GM18520 (cell line): Measurements from ENCODE around the gene PCNX1.
"Not testable (repeated sequence)": the region's sequence is repeated elsewhere in the genome, so short reads cannot be mapped to it uniquely, and the experiment has no call there.

Source experiments
- ATAC-seq: cut with Tn5 transposase; IDR thresholded peaks from one replicate; pipeline ENCODE4 v1.9.1; 2021; ENCODE audit not compliant: unreplicated experiment

Gene PCNX1

GRCh38 chr14:71119075-71119474 is 211.8 kb downstream of the PCNX1 start:
- ATAC-seq = no peak

- no peak for ATAC-seq
Observed at GRCh38 chr14:71119832-71120231, 212.6 kb downstream of the PCNX1 start.

- ATAC-seq = no peak
Observed at GRCh38 chr14:71121001-71121400, 213.7 kb downstream of the PCNX1 start.

- ATAC-seq = no peak
Observed at GRCh38 chr14:71121711-71122110, 214.5 kb downstream of the PCNX1 start.

- no peak for ATAC-seq
Observed at GRCh38 chr14:71122866-71123565, 215.8 kb downstream of the PCNX1 start.

GRCh38 chr14:71123579-71124135 is 216.4 kb downstream of the PCNX1 start:
- no peak for ATAC-seq

GRCh38 chr14:71129716-71130490 is 222.6 kb downstream of the PCNX1 start:
- ATAC-seq = not testable (repeated sequence)

- ATAC-seq = no peak
Observed at GRCh38 chr14:71130491-71131179, 223.4 kb downstream of the PCNX1 start.

GRCh38 chr14:71133296-71133695 is 226.0 kb downstream of the PCNX1 start:
- no peak for ATAC-seq

- ATAC-seq = no peak
Observed at GRCh38 chr14:71135496-71135895, 228.2 kb downstream of the PCNX1 start.

GRCh38 chr14:71135911-71136310 is 228.7 kb downstream of the PCNX1 start:
- no peak for ATAC-seq

- ATAC-seq = no peak
Observed at GRCh38 chr14:71136386-71137060, 229.3 kb downstream of the PCNX1 start.

- no peak for ATAC-seq
Observed at GRCh38 chr14:71137536-71138447, 230.5 kb downstream of the PCNX1 start.

GRCh38 chr14:71138448-71139293 is 231.4 kb downstream of the PCNX1 start:
- ATAC-seq = no peak

- no peak for ATAC-seq
Observed at GRCh38 chr14:71139294-71139946, 232.2 kb downstream of the PCNX1 start.

GRCh38 chr14:71140157-71140556 is 232.9 kb downstream of the PCNX1 start:
- ATAC-seq = no peak

GRCh38 chr14:71141701-71142374 is 234.6 kb downstream of the PCNX1 start:
- ATAC-seq = no peak
